ENCODE measurements around the gene TBC1D22B. TPM values are rescaled to one million over a fixed set of nuclear protein-coding genes. Genes with fewer than 3 reads are reported as not detected.
A peak's percentile ranks its signal among the peaks of the same experiment; 100 is the strongest.

The TBC1D22B gene
- total and polyA plus RNA-seq, 2 donors from 2014 or later: 9.7 to 12.8 TPM

- TF ChIP-seq, protein P1, sequence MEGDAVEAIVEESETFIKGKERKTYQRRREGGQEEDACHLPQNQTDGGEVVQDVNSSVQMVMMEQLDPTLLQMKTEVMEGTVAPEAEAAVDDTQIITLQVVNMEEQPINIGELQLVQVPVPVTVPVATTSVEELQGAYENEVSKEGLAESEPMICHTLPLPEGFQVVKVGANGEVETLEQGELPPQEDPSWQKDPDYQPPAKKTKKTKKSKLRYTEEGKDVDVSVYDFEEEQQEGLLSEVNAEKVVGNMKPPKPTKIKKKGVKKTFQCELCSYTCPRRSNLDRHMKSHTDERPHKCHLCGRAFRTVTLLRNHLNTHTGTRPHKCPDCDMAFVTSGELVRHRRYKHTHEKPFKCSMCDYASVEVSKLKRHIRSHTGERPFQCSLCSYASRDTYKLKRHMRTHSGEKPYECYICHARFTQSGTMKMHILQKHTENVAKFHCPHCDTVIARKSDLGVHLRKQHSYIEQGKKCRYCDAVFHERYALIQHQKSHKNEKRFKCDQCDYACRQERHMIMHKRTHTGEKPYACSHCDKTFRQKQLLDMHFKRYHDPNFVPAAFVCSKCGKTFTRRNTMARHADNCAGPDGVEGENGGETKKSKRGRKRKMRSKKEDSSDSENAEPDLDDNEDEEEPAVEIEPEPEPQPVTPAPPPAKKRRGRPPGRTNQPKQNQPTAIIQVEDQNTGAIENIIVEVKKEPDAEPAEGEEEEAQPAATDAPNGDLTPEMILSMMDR (IDR thresholded peaks at IDR 0.05; ENCODE audit: borderline replicate concordance, extremely low read depth, insufficient read depth): no peak
- Histone ChIP-seq H3K36me3 (ENCODE audit: control insufficient read depth in 2 of 3, insufficient read depth in 3 of 3, low read length in 3 of 3) (peaks cover 0 to 24% (median 14%) of the 10 kb centered on the region in 3 donors), H3K27ac (ENCODE audit: low read depth in 2 of 2, low read length in 2 of 2) (no peak overlapping the region), H3K9ac (ENCODE audit: low read length in 3 of 3) (no peak overlapping the region), H3K27me3 (ENCODE audit: control insufficient read depth, insufficient read depth, low read length) (no peaks in the 10 kb centered on the region), H3K9me3 (ENCODE audit: control insufficient read depth in 2 of 3, insufficient read depth in 1 of 3, low read length in 3 of 3) (no peaks in the 10 kb centered on the region), H3K4me3 (ENCODE audit: low read length in 3 of 3) (no peak overlapping the region), H3K4me1 (ENCODE audit: control insufficient read depth in 2 of 3, insufficient read depth in 2 of 3, low read depth in 1 of 3, low read length in 3 of 3) (peaks cover 0 to 11% (median 5%) of the 10 kb centered on the region in 3 donors)
- intact Hi-C loops (cut with DNase I): no loop called here
- DNase-seq (no peak), FAIRE-seq (no peak)
Observed at GRCh38 chr6:37366910-37367309, 109.3 kb downstream of the TBC1D22B start.

DNA sequence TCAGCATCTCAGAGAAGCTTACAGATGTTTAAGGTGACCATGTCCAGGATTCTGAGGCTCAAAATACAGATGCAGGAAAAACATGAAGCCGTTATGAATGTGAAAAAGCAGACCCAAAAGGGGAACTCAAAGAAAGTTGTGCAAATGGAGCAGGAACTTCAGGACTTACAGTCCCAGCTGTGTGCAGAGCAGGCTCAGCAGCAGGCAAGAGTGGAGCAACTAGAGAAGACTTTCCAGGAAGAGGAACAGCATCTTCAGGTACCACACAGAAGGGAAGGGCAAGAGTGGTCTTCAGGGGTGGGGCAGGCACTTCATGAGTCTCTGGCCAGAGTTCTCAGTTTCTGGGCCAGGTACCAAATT is 111.4 kb downstream of the TBC1D22B start:
- intact Hi-C loops (cut with DNase I): no loop called here
- TF ChIP-seq, protein P1 (IDR thresholded peaks at IDR 0.05; ENCODE audit: borderline replicate concordance, extremely low read depth, insufficient read depth): no peak
- Histone ChIP-seq H3K9ac (ENCODE audit: low read length in 3 of 3) (no peak overlapping the region), H3K4me3 (ENCODE audit: low read length in 3 of 3) (no peak overlapping the region), H3K27ac (ENCODE audit: low read depth in 2 of 2, low read length in 2 of 2) (peak overlapping the region in 1 of 2 donors; percentile 14), H3K4me1 (ENCODE audit: control insufficient read depth in 2 of 3, insufficient read depth in 2 of 3, low read depth in 1 of 3, low read length in 3 of 3) (peaks cover 0 to 11% (median 5%) of the 10 kb centered on the region in 3 donors), H3K36me3 (ENCODE audit: control insufficient read depth in 2 of 3, insufficient read depth in 3 of 3, low read length in 3 of 3) (peaks cover 0 to 24% (median 14%) of the 10 kb centered on the region in 3 donors), H3K27me3 (ENCODE audit: control insufficient read depth, insufficient read depth, low read length) (no peaks in the 10 kb centered on the region), H3K9me3 (ENCODE audit: control insufficient read depth in 2 of 3, insufficient read depth in 1 of 3, low read length in 3 of 3) (no peaks in the 10 kb centered on the region)
- no peak for DNase-seq
- FAIRE-seq: no peak

GRCh38 chr6:37369321-37370201 is 112.0 kb downstream of the TBC1D22B start:
- Histone ChIP-seq H3K4me1 (ENCODE audit: control insufficient read depth in 2 of 3, insufficient read depth in 2 of 3, low read depth in 1 of 3, low read length in 3 of 3) (peaks cover 0 to 11% (median 5%) of the 10 kb centered on the region in 3 donors), H3K9me3 (ENCODE audit: control insufficient read depth in 2 of 3, insufficient read depth in 1 of 3, low read length in 3 of 3) (no peaks in the 10 kb centered on the region), H3K27me3 (ENCODE audit: control insufficient read depth, insufficient read depth, low read length) (no peaks in the 10 kb centered on the region), H3K27ac (ENCODE audit: low read depth in 2 of 2, low read length in 2 of 2) (peak overlapping the region in 1 of 2 donors; percentile 14), H3K36me3 (ENCODE audit: control insufficient read depth in 2 of 3, insufficient read depth in 3 of 3, low read length in 3 of 3) (peaks cover 0 to 24% (median 14%) of the 10 kb centered on the region in 3 donors), H3K9ac (ENCODE audit: low read length in 3 of 3) (no peak overlapping the region), H3K4me3 (ENCODE audit: low read length in 3 of 3) (no peak overlapping the region)
- FAIRE-seq: no peak
- TF ChIP-seq, protein P1 (IDR thresholded peaks at IDR 0.05; ENCODE audit: borderline replicate concordance, extremely low read depth, insufficient read depth): no peak
- no peak for DNase-seq
- intact Hi-C loops (cut with DNase I): no loop called here
